Endothelial cell of umbilical vein (primary cell): ENCODE measurements around the gene DTD1.

Experiments used
- CTCF ChIP-seq, 2 donors: IDR thresholded peaks; 1 replicate in 1 of 2; 2 replicates in 1 of 2; pipeline ENCODE4 v1.5.1; 2011; ENCODE audit warnings: low read length in 2 of 2, mild to moderate bottlenecking in 2 of 2, moderate library complexity in 2 of 2, control low read depth in 1 of 2, inconsistent platforms in 1 of 2, low read depth in 1 of 2; ENCODE audit not compliant: insufficient read depth in 1 of 2; ENCODE audit errors: extremely low read depth in 1 of 2
- EZH2 ChIP-seq: IDR thresholded peaks from 2 replicates; pipeline ENCODE4 v1.6.1; 2012; ENCODE audit warnings: borderline replicate concordance, low read depth, mild to moderate bottlenecking, moderate library complexity, low read length, inconsistent platforms; ENCODE audit not compliant: severe bottlenecking
- POLR2A ChIP-seq: IDR thresholded peaks from 2 replicates; pipeline ENCODE4 v1.6.1; 2012; ENCODE audit warnings: low read depth, mild to moderate bottlenecking, control low read depth, low read length

- TF ChIP-seq EZH2 = no peak
- no peak for TF ChIP-seq POLR2A
- no peak for TF ChIP-seq CTCF (IDR thresholded peaks at IDR 0.05; ENCODE audit: extremely low read depth in 1 of 2, insufficient read depth in 1 of 2, low read depth in 1 of 2, low read length in 2 of 2)
These were observed 27.3 kb downstream of the DTD1 start for GRCh38 chr20:18615020-18615650.
